Measurements from ENCODE around the gene MLYCD.

GRCh38 chr16:83903751-83904150 is 4.8 kb downstream of the MLYCD start:
- no peak for TF ChIP-seq CTCF (IDR thresholded peaks at IDR 0.05)
- no peak for TF ChIP-seq POLR2A (IDR thresholded peaks at IDR 0.05)
- peak in 1 of 4 donors; percentile 11 for TF ChIP-seq EP300 (IDR thresholded peaks at IDR 0.05)
- TF ChIP-seq POLR2AphosphoS5 (IDR thresholded peaks at IDR 0.05): peak in 2 of 4 donors; percentile 16 to 51
